ENCODE data around the gene CASR.

The CASR gene

GRCh38 chr3:122272879-122273278, 89.4 kb downstream of the CASR start (continued):
- TF ChIP-seq ZNF791 (tag by site-specific recombination; IDR thresholded peaks at IDR 0.05), result no peak

- TF ChIP-seq, protein P1, sequence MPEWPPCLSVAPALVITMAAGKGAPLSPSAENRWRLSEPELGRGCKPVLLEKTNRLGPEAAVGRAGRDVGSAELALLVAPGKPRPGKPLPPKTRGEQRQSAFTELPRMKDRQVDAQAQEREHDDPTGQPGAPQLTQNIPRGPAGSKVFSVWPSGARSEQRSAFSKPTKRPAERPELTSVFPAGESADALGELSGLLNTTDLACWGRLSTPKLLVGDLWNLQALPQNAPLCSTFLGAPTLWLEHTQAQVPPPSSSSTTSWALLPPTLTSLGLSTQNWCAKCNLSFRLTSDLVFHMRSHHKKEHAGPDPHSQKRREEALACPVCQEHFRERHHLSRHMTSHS (tag by site-specific recombination; IDR thresholded peaks at IDR 0.05), result no peak
- TF ChIP-seq ZNF837 (tag by site-specific recombination; IDR thresholded peaks at IDR 0.05), result no peak
- TF ChIP-seq HOXD13 (CRISPR knock-in tag; IDR thresholded peaks at IDR 0.05; ENCODE audit: borderline replicate concordance), result no peak
- no peak for TF ChIP-seq ZNF274 (IDR thresholded peaks at IDR 0.05; ENCODE audit: low read length)
- TF ChIP-seq ZNF274 (tag by site-specific recombination; IDR thresholded peaks at IDR 0.05; ENCODE audit: borderline replicate concordance), result no peak
- TF ChIP-seq CTCF (tag by site-specific recombination; IDR thresholded peaks at IDR 0.05), result no peak
- TF ChIP-seq ZSCAN23 (tag by site-specific recombination; IDR thresholded peaks at IDR 0.05), result no peak
- TF ChIP-seq, protein P2, sequence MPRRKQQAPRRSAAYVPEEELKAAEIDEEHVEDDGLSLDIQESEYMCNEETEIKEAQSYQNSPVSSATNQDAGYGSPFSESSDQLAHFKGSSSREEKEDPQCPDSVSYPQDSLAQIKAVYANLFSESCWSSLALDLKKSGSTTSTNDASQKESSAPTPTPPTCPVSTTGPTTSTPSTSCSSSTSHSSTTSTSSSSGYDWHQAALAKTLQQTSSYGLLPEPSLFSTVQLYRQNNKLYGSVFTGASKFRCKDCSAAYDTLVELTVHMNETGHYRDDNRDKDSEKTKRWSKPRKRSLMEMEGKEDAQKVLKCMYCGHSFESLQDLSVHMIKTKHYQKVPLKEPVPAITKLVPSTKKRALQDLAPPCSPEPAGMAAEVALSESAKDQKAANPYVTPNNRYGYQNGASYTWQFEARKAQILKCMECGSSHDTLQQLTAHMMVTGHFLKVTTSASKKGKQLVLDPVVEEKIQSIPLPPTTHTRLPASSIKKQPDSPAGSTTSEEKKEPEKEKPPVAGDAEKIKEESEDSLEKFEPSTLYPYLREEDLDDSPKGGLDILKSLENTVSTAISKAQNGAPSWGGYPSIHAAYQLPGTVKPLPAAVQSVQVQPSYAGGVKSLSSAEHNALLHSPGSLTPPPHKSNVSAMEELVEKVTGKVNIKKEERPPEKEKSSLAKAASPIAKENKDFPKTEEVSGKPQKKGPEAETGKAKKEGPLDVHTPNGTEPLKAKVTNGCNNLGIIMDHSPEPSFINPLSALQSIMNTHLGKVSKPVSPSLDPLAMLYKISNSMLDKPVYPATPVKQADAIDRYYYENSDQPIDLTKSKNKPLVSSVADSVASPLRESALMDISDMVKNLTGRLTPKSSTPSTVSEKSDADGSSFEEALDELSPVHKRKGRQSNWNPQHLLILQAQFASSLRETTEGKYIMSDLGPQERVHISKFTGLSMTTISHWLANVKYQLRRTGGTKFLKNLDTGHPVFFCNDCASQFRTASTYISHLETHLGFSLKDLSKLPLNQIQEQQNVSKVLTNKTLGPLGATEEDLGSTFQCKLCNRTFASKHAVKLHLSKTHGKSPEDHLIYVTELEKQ (tag by site-specific recombination; IDR thresholded peaks at IDR 0.05; ENCODE audit: borderline replicate concordance), result no peak
- no peak for TF ChIP-seq ZNF416 (tag by site-specific recombination; IDR thresholded peaks at IDR 0.05)
- TF ChIP-seq ZNF596 (tag by site-specific recombination; IDR thresholded peaks at IDR 0.05), result no peak
- TF ChIP-seq ZNF768 (tag by site-specific recombination; IDR thresholded peaks at IDR 0.05), result no peak
- H3K4me3 ChIP-seq (ENCODE audit: low read depth, low read length), result no peak overlapping the region
- CTCF ChIA-PET, result no interaction called here
These were observed 90.0 kb downstream of the CASR start for GRCh38 chr3:122273498-122273897.

GRCh38 chr3:122281891-122282290, 98.4 kb downstream of the CASR start:
- ChIA-PET POLR2A (no interaction called here), CTCF (no interaction called here)

More at GRCh38 chr3:122273498-122273897, 90.0 kb downstream of the CASR start:
- H3K9me3 ChIP-seq (ENCODE audit: control insufficient read depth, insufficient read depth, low read depth, low read length), result no peaks in the 10 kb centered on the region
- no peak overlapping the region for H3K27ac ChIP-seq (ENCODE audit: extremely low read depth, low read depth, low read length)
- H3K36me3 ChIP-seq (ENCODE audit: control insufficient read depth in 2 of 2, insufficient read depth in 1 of 2, low read length in 2 of 2), result no peaks in the 10 kb centered on the region
- no peaks in the 10 kb centered on the region for H3K4me1 ChIP-seq (ENCODE audit: control insufficient read depth, insufficient read depth, low read length)
- POLR2A ChIA-PET, result no interaction called here

More at GRCh38 chr3:122281891-122282290, 98.4 kb downstream of the CASR start:
- H3K4me3 ChIP-seq (ENCODE audit: low read depth, low read length), result no peak overlapping the region
- no peaks in the 10 kb centered on the region for H3K36me3 ChIP-seq (ENCODE audit: control insufficient read depth in 2 of 2, insufficient read depth in 1 of 2, low read length in 2 of 2)
- TF ChIP-seq ZNF558 (tag by site-specific recombination; IDR thresholded peaks at IDR 0.05), result no peak
- no peak for TF ChIP-seq YY1 (tag by site-specific recombination; IDR thresholded peaks at IDR 0.05)
- no peak for TF ChIP-seq ZNF302 (tag by site-specific recombination; IDR thresholded peaks at IDR 0.05; ENCODE audit: low read depth)
- no peak for TF ChIP-seq ZNF692 (tag by site-specific recombination; IDR thresholded peaks at IDR 0.05)
- no peaks in the 10 kb centered on the region for H3K9me3 ChIP-seq (ENCODE audit: control insufficient read depth, insufficient read depth, low read depth, low read length)
- no peak overlapping the region for H3K27ac ChIP-seq (ENCODE audit: extremely low read depth, low read depth, low read length)
- H3K4me1 ChIP-seq (ENCODE audit: control insufficient read depth, insufficient read depth, low read length), result no peaks in the 10 kb centered on the region
